NT2/D1 (cell line): ENCODE measurements around the gene KRTAP3-2.

Source experiments
- DNase-seq: peaks from one replicate; pipeline ENCODE4 v3.0.0-alpha.2; 2011; ENCODE audit warnings: low read depth, low spot score
- H3K27me3 ChIP-seq: 2 replicates; pipeline ENCODE4 v1.6.0; 2011; ENCODE audit warnings: mild to moderate bottlenecking; ENCODE audit not compliant: insufficient read length, insufficient read depth
- H3K36me3 ChIP-seq: 2 replicates; pipeline ENCODE4 v1.6.1; 2011; ENCODE audit warnings: mild to moderate bottlenecking, low read length, mixed read lengths; ENCODE audit not compliant: insufficient read depth, insufficient read length
- H3K4me1 ChIP-seq: 2 replicates; pipeline ENCODE4 v1.5.1; 2011; ENCODE audit not compliant: insufficient read depth, insufficient read length
- H3K4me3 ChIP-seq: 2 replicates; pipeline ENCODE4 v1.5.1; 2011; ENCODE audit warnings: low read depth; ENCODE audit not compliant: insufficient read length
- H3K9ac ChIP-seq: 2 replicates; pipeline ENCODE4 v1.6.0; 2011; ENCODE audit warnings: low read depth; ENCODE audit not compliant: insufficient read length
- H3K9me3 ChIP-seq: 2 replicates; pipeline ENCODE4 v1.5.1; 2011; ENCODE audit warnings: mild to moderate bottlenecking, low read length; ENCODE audit not compliant: insufficient read depth
- SUZ12 ChIP-seq: IDR thresholded peaks from 2 replicates; pipeline ENCODE4 v1.6.1; 2011; ENCODE audit not compliant: insufficient read length, insufficient read depth; ENCODE audit errors: extremely low read depth
- YY1 ChIP-seq: IDR thresholded peaks from 2 replicates; pipeline ENCODE4 v1.6.1; 2011; ENCODE audit not compliant: insufficient read length, insufficient read depth
- ZNF274 ChIP-seq: IDR thresholded peaks from 2 replicates; pipeline ENCODE4 v1.6.1; 2011; ENCODE audit warnings: mild to moderate bottlenecking, low read depth, low read length

The KRTAP3-2 gene

DNA sequence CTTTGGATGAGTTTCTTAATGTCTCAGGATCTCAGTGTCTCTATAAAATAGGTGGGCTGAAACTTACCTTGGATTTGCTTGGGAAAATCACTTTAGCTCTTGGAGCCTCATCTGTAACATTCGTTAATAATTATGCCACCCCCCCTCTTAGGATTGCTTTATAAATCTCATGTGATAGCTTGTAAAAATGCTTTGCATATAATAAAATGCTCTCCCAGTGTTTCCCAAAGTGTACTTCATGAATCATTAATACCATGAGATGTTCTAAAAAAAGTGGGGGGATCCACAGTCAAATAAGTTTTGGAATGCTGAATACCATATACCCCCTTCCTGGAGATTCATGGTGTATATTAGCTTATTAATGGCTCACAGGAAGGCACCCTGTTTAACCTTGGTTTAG is 38.1 kb downstream of the KRTAP3-2 start:
- no peak for DNase-seq
- H3K9me3 ChIP-seq: no peaks in the 10 kb centered on the region
- H3K9ac ChIP-seq: no peak overlapping the region
- H3K27me3 ChIP-seq: no peaks in the 10 kb centered on the region
- TF ChIP-seq SUZ12: no peak
- no peak for TF ChIP-seq YY1
- no peak for TF ChIP-seq ZNF274
- H3K4me1 ChIP-seq: no peaks in the 10 kb centered on the region
- no peak overlapping the region for H3K4me3 ChIP-seq
- H3K36me3 ChIP-seq: no peaks in the 10 kb centered on the region

DNA sequence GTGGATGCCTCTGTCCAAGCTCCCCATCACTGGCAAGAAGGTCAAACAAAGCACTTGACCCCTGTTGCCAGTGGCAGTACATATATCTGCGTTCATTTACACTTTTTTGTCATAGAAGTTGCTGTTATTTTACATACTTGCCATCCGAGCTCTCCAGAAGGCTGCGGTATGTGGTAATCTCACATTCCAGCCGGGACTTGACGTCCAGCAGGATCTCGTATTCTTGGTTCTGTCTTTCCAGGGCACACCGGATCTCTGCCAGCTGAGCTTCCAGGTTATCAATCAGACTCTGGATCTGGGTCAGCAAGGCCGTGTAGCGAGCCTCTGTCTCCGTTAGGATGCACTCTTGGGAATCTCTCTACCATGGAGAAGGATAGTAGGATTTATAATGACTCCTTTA is 39.6 kb downstream of the KRTAP3-2 start:
- TF ChIP-seq SUZ12: no peak
- no peak for TF ChIP-seq ZNF274
- no peak for TF ChIP-seq YY1
- no peak overlapping the region for H3K4me3 ChIP-seq
- no peak for DNase-seq
- no peaks in the 10 kb centered on the region for H3K4me1 ChIP-seq
- H3K9ac ChIP-seq: no peak overlapping the region
- H3K27me3 ChIP-seq: no peaks in the 10 kb centered on the region
- no peaks in the 10 kb centered on the region for H3K36me3 ChIP-seq
- H3K9me3 ChIP-seq: no peaks in the 10 kb centered on the region

DNA sequence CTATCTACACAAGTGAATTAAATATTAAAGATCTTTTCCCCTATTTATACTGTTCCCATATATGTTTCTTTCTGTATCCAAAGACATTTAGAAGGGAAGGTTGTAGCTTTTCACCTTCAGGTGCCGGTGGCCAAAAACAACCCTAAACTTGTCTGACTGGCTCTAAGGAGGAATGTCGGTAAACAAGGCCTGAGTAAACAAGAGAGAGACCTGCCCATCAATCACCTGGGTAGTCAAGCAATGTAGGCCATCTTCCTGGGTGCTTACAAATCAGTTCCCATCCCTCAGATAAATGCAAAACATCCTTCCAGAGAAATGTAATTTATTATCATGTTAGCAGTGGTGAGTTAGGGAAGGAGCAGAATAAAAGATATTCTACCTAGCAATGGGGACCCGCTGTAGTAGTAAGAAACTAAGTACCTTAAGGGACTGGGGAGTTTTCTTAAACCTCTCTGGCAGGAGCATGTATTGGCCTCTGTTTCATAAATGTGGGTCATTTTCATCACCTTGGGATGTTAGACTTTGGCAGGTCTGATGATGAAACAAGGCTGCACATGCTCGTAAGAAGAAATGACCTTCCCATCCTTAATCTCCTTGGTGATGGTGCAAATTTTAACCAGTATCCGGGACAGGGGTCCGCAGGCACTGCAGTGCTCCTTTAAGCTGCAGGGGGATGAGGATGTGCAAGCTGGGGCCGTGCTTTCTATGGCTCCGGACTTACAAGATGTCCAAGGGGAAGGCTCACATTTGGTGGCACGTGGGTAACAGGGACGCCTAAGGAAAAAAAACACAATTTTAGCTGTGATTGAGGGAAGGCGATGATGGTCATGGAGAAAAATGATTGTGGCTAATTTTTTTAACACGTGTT is 41.4 kb downstream of the KRTAP3-2 start:
- H3K4me1 ChIP-seq: no peaks in the 10 kb centered on the region
- DNase-seq: no peak

GRCh38 chr17:40956401-40957254 is 43.1 kb downstream of the KRTAP3-2 start:
- no peaks in the 10 kb centered on the region for H3K9me3 ChIP-seq
- TF ChIP-seq ZNF274: no peak
- no peak for TF ChIP-seq SUZ12
- no peak for TF ChIP-seq YY1
- no peak overlapping the region for H3K9ac ChIP-seq
- no peaks in the 10 kb centered on the region for H3K36me3 ChIP-seq
- H3K4me1 ChIP-seq: no peaks in the 10 kb centered on the region
- H3K4me3 ChIP-seq: no peak overlapping the region
- no peaks in the 10 kb centered on the region for H3K27me3 ChIP-seq
- DNase-seq: no peak

More for the DNA sequence above, 41.4 kb downstream of the KRTAP3-2 start:
- TF ChIP-seq ZNF274 (no peak), YY1 (no peak), SUZ12 (no peak)
- Histone ChIP-seq H3K36me3 (no peaks in the 10 kb centered on the region), H3K9me3 (no peaks in the 10 kb centered on the region), H3K9ac (no peak overlapping the region), H3K4me3 (no peak overlapping the region), H3K27me3 (no peaks in the 10 kb centered on the region)

- DNase-seq: no peak
- no peaks in the 10 kb centered on the region for H3K36me3 ChIP-seq
- no peaks in the 10 kb centered on the region for H3K27me3 ChIP-seq
- TF ChIP-seq ZNF274 (no peak), SUZ12 (no peak), YY1 (no peak)
- H3K9me3 ChIP-seq: no peaks in the 10 kb centered on the region
- H3K9ac ChIP-seq: no peak overlapping the region
- H3K4me1 ChIP-seq: peaks cover 3% of the 10 kb centered on the region
- H3K4me3 ChIP-seq: no peak overlapping the region
Observed at GRCh38 chr17:40953881-40954280, 45.8 kb downstream of the KRTAP3-2 start.

DNA sequence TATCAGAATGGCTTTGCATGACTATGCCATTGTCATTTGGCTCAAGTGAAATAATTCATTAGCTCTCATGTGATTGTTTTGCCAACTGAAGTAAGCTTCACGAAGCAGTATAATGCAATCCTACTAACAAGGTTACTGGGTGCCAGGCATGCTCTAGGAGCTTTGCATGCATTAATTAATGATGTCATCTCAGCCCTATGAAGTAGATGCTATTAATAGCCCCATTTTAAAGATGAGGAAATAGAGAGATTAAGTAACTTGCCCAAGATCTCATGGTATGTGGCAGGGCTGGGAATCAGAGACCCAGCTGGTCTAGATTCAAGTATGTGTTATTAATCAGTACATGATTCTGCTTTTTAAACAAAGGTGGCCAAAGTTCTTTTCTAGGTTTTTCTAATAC is 47.0 kb downstream of the KRTAP3-2 start:
- Histone ChIP-seq H3K27me3 (no peaks in the 10 kb centered on the region), H3K4me1 (peaks cover 3% of the 10 kb centered on the region), H3K9ac (no peak overlapping the region), H3K9me3 (no peaks in the 10 kb centered on the region), H3K4me3 (no peak overlapping the region), H3K36me3 (no peaks in the 10 kb centered on the region)
- no peak for DNase-seq
- TF ChIP-seq YY1: no peak
- no peak for TF ChIP-seq ZNF274
- no peak for TF ChIP-seq SUZ12

DNA sequence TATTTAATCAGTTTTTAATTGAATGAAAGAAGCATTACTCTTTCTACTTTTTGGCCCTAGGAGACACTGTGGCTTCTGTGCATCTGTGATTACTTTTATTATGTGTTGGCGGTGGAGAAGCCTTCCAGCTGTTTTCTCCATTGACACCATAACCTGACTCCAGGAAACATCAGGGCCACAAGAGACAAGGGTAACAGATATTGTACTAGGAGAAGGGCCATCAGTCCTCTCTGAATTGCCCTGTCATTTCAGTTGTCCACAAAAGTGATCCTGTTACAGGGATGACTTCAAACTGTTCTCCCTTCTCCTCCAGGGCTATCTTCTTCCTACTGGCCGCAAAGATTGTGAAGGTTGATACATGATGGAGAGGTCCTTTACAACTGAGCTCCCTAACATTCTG is 47.6 kb downstream of the KRTAP3-2 start:
- TF ChIP-seq YY1 (no peak), SUZ12 (no peak), ZNF274 (no peak)
- Histone ChIP-seq H3K4me3 (no peak overlapping the region), H3K9ac (no peak overlapping the region), H3K9me3 (no peaks in the 10 kb centered on the region), H3K36me3 (no peaks in the 10 kb centered on the region), H3K4me1 (peaks cover 3% of the 10 kb centered on the region), H3K27me3 (no peaks in the 10 kb centered on the region)
- DNase-seq: no peak
